B cell (primary cell): ENCODE data around the gene KCTD10.

Experiments used
- EZH2 ChIP-seq: IDR thresholded peaks from 2 replicates; pipeline ENCODE4 v1.6.1; 2012; ENCODE audit warnings: borderline replicate concordance, low read depth, mild to moderate bottlenecking, moderate library complexity, low read length; ENCODE audit not compliant: insufficient read depth, poor library complexity, severe bottlenecking
- TF ChIP-seq, protein P1 (sequence below): fragments of 200-600 bp; IDR thresholded peaks from one replicate; pipeline ENCODE4 v1.8.0; 2022; ENCODE audit warnings: antibody characterized with exemption, mild to moderate bottlenecking

- TF ChIP-seq, protein P1, sequence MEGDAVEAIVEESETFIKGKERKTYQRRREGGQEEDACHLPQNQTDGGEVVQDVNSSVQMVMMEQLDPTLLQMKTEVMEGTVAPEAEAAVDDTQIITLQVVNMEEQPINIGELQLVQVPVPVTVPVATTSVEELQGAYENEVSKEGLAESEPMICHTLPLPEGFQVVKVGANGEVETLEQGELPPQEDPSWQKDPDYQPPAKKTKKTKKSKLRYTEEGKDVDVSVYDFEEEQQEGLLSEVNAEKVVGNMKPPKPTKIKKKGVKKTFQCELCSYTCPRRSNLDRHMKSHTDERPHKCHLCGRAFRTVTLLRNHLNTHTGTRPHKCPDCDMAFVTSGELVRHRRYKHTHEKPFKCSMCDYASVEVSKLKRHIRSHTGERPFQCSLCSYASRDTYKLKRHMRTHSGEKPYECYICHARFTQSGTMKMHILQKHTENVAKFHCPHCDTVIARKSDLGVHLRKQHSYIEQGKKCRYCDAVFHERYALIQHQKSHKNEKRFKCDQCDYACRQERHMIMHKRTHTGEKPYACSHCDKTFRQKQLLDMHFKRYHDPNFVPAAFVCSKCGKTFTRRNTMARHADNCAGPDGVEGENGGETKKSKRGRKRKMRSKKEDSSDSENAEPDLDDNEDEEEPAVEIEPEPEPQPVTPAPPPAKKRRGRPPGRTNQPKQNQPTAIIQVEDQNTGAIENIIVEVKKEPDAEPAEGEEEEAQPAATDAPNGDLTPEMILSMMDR = no peak
- TF ChIP-seq EZH2 = no peak
These were observed 24.2 kb upstream of the KCTD10 start for GRCh38 chr12:109501299-109501698.
